ENCODE results near the gene MIS18A.

The MIS18A gene

DNA sequence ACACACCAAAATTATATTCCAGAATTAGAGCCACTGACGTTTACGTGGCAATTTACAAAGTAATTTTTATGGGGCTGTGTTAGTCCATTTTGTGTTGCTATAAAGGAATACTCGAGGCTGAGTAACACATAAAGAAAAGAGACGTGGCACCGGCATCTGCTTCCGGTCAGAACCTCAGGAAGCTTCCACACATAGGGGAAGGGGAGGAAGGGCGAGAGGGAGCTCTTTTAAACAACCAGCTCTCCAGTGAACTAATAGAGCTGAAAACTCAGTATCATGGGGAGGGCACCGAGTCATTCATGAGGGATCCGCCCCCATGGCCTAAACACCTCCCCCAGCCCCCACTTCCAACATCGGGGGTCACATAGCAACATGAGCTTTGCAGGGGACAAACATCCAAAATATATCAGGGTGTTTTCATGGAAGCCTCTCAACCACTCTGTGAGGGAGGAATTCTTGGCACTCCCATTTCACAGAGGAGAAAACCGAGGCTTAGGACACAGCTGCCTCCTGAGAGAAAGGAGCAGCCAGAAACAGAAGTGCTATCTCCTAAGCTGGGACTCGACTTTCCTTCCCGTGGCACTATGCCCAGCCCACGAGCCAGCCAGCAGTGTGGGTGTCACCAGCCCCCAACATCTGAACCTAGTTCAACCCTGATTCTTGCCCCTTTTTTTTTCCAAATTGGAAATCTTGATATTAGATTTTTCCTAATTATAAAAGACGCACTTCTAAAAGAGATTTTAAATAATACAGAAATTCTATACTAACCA is 29.2 kb downstream of the MIS18A start:
- DNase-seq: no peak

- DNase-seq: no peak
Measured at GRCh38 chr21:32248571-32249461, 30.0 kb downstream of the MIS18A start.

DNA sequence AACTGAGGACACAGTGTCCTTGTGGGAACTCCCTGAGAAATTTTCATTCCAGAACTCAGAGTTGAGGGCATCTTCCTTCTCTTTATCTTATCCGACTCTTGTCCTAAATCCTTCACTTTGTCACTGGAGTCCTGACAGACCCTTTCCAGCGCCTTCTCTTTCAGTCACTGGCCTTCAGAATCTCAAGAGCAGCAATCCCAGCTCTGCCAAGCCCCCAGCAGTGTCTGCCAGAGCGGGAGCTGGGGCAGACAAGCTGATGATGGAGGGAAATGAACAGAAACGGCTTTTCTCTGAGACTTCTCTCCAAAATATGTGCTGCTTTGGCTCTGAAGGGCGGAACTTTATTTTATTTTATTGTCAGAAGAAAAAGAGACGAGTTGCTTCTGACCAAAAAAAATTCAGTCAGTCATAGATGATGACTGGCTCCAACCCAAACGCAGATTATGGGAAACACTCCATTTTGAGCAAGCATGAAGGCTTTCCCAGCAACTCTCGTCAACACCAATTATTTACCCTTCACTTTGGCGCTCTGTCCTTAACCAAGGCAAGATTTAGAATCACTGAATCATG is 32.2 kb downstream of the MIS18A start:
- no peak for DNase-seq

- DNase-seq: no peak
Measured at GRCh38 chr21:32245971-32246370, 32.9 kb downstream of the MIS18A start.

- DNase-seq: no peak
Measured at GRCh38 chr21:32240851-32241687, 37.8 kb downstream of the MIS18A start.

DNA sequence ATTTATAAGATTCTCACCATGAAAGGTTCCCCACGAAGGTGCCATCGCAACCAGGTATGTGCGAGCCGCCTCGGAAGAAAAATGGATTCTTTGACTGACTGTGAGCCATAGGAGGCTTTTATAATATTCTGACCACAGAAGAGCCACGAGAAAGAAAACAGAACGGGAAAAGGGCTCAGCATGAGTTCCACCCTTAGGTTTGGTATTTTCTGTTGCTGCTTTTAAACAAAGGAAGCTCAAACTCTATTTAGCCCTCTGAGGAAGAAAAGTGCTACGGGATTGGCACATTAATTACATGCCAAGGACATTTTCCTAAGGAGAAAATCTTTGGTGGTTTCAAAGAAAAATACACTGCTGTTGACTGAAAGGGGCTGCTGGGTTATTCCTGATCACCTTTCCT is 39.3 kb downstream of the MIS18A start:
- no peak for DNase-seq

DNA sequence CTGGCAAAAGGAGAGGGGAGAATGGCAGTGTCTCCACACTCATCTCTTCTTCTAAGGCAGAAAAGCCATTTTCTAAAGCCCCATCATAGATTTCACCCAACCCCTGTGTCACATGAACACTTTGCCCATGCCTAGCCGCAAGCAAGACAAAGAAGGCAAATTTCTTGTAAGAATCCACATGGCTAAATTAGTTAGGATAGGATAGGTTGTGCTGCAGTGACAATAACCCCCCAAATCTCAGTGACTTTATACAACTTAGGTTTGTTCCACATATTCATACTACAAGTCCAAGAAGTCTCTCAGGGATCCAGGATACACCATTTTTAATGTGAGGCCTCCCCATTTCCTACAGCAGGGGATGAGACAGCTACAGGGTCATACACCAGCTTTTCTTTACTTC is 40.8 kb downstream of the MIS18A start:
- DNase-seq: no peak

- DNase-seq: no peak
Measured at GRCh38 chr21:32237021-32237420, 41.8 kb downstream of the MIS18A start.

DNA sequence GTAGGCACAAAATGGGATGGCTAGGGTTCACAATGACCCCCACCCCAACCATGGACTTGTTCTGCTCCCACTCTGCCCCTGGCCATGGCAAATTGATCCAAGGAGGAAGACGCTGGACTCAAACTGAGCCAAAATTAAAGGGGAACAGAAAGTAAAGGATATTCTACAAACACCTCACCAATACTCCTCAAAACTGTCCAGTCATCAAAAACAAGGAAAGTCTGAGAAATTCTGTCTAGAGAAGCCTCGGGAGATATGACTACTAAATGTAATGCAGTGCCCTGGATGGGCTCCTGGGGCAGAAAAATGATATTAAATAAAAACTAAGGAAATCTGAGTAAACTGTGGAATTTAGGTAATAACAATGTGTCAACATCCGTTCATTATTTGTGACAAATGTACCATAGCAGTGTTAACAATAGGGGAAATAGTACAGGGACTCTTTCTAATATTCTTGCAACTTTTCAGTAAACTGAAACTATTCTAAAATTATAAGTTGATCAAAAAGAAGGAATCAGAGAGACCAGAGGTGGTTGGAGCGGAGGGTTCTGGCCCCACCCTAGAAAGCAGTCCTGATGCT is 45.0 kb downstream of the MIS18A start:
- no peak for DNase-seq

- no peak for DNase-seq
Measured at GRCh38 chr21:32233055-32233546, 45.7 kb downstream of the MIS18A start.

DNA sequence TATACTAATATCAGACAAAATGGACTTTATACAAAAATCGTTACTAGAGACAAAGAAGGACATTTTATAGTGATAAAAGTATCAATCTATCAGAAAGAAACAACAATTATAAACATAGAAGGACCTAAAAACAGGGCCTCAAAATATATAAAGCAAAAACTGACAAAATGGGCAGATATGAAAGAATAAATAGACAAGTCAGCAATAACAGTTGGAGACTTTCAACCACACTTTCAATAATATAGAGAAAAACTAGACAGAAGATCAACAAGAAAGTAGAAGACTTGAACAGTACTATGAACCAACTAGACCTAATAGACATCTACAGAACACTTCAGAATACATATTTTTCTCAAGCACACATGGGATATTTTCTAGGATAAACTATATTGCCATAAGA is 52.4 kb downstream of the MIS18A start:
- no peak for DNase-seq
